Right atrium auricular region (tissue), 2 donors: Measurements from ENCODE around the gene UGGT1. TPM values are rescaled to one million over a fixed set of nuclear protein-coding genes. Genes with fewer than 3 reads are reported as not detected.

Experiments used
- DNase-seq: peaks from one replicate; pipeline ENCODE4 v3.0.0-alpha.2; 2019; ENCODE audit warnings: low spot score
- H3K27ac ChIP-seq, 2 donors: fragments of 200-600 bp; sonication (generic); 1 replicate in 1 of 2; 2 replicates in 1 of 2; pipeline ENCODE4 v1.5.1; 2016 to 2019
- H3K27me3 ChIP-seq, 2 donors: fragments of 200-600 bp; sonication (generic); one replicate each; pipeline versions ENCODE4 v1.5.1 to v1.6.0; 2017 to 2019
- H3K36me3 ChIP-seq: fragments of 200-600 bp; sonication (generic); one replicate; pipeline ENCODE4 v1.5.1; 2016
- H3K4me1 ChIP-seq, 2 donors: fragments of 200-600 bp; sonication (generic); one replicate each; pipeline versions ENCODE4 v1.5.1 to v1.6.0; 2017 to 2019
- H3K4me3 ChIP-seq, 2 donors: fragments of 200-600 bp; sonication (generic); 1 replicate in 1 of 2; 2 replicates in 1 of 2; pipeline ENCODE4 v1.5.1; 2017 to 2019; ENCODE audit warnings: mild to moderate bottlenecking in 1 of 2, moderate library complexity in 1 of 2
- H3K9me3 ChIP-seq, 2 donors: fragments of 200-600 bp; sonication (generic); one replicate each; pipeline ENCODE4 v1.5.1; 2019
- CTCF ChIP-seq, 2 donors: fragments of 200-600 bp; sonication (generic); IDR thresholded peaks; one replicate each; pipeline ENCODE4 v1.5.1; 2019; ENCODE audit warnings: antibody characterized with exemption in 2 of 2
- total RNA-seq, 2 donors: library from RNA; depleted of rRNA; stranded (reverse); fragments of >200 nt; gene quantifications; one replicate each; pipeline ENCODE4 v1.1.0, GENCODE V29; 2016

UGGT1 gene
- total RNA-seq, 2 donors from 2014 or later, result 33.5 to 47.2 TPM

- TF ChIP-seq CTCF (IDR thresholded peaks at IDR 0.05), result no peak
- H3K4me1 ChIP-seq, result no peaks in the 10 kb centered on the region
- H3K27me3 ChIP-seq, result no peaks in the 10 kb centered on the region
- no peak overlapping the region for H3K4me3 ChIP-seq
- H3K27ac ChIP-seq, result no peak overlapping the region
- H3K9me3 ChIP-seq, result no peaks in the 10 kb centered on the region
- no peak for DNase-seq
- peaks cover 64% of the 10 kb centered on the region for H3K36me3 ChIP-seq
These were observed 25.1 kb downstream of the UGGT1 start for GRCh38 chr2:128115921-128116623.

- no peak for DNase-seq
- Histone ChIP-seq H3K36me3 (peaks cover 83% of the 10 kb centered on the region), H3K27ac (no peak overlapping the region), H3K27me3 (no peaks in the 10 kb centered on the region), H3K4me1 (no peaks in the 10 kb centered on the region), H3K9me3 (no peaks in the 10 kb centered on the region), H3K4me3 (no peak overlapping the region)
- no peak for TF ChIP-seq CTCF (IDR thresholded peaks at IDR 0.05)
These were observed 43.6 kb downstream of the UGGT1 start for GRCh38 chr2:128134573-128134972.

GRCh38 chr2:128137094-128137616 lies 46.2 kb downstream of the UGGT1 start:
- no peaks in the 10 kb centered on the region for H3K4me1 ChIP-seq
- H3K4me3 ChIP-seq, result no peak overlapping the region
- TF ChIP-seq CTCF (IDR thresholded peaks at IDR 0.05), result no peak
- no peaks in the 10 kb centered on the region for H3K9me3 ChIP-seq
- H3K27me3 ChIP-seq, result no peaks in the 10 kb centered on the region
- no peak for DNase-seq
- no peak overlapping the region for H3K27ac ChIP-seq
- peaks cover 72% of the 10 kb centered on the region for H3K36me3 ChIP-seq

- Histone ChIP-seq H3K27me3 (no peaks in the 10 kb centered on the region), H3K4me3 (no peak overlapping the region), H3K9me3 (no peaks in the 10 kb centered on the region), H3K36me3 (peaks cover 58% of the 10 kb centered on the region), H3K4me1 (no peaks in the 10 kb centered on the region), H3K27ac (no peak overlapping the region)
- TF ChIP-seq CTCF (IDR thresholded peaks at IDR 0.05), result no peak
- DNase-seq, result no peak
These were observed 48.6 kb downstream of the UGGT1 start for GRCh38 chr2:128139624-128140023.

- H3K27me3 ChIP-seq, result no peaks in the 10 kb centered on the region
- TF ChIP-seq CTCF (IDR thresholded peaks at IDR 0.05), result no peak
- DNase-seq, result no peak
- H3K4me3 ChIP-seq, result no peak overlapping the region
- no peaks in the 10 kb centered on the region for H3K9me3 ChIP-seq
- H3K36me3 ChIP-seq, result peaks cover 37% of the 10 kb centered on the region
- H3K4me1 ChIP-seq, result no peaks in the 10 kb centered on the region
- H3K27ac ChIP-seq, result no peak overlapping the region
These were observed 54.7 kb downstream of the UGGT1 start for GRCh38 chr2:128145651-128146050.

- DNase-seq, result no peak
- no peak overlapping the region for H3K27ac ChIP-seq
- H3K4me1 ChIP-seq, result peaks cover 0 to 7% of the 10 kb centered on the region in 2 donors
- H3K9me3 ChIP-seq, result no peaks in the 10 kb centered on the region
- no peak overlapping the region for H3K4me3 ChIP-seq
- H3K36me3 ChIP-seq, result peaks cover 24% of the 10 kb centered on the region
- TF ChIP-seq CTCF (IDR thresholded peaks at IDR 0.05), result no peak
- no peaks in the 10 kb centered on the region for H3K27me3 ChIP-seq
These were observed 62.8 kb downstream of the UGGT1 start for GRCh38 chr2:128153786-128154185.
